Glomerular endothelial cell (primary cell): ENCODE data around the gene DLK1. TPM values are rescaled to one million over a fixed set of nuclear protein-coding genes. Genes with fewer than 3 reads are reported as not detected.

Experiments used
- DNase-seq: peaks from one replicate; pipeline ENCODE4 v3.0.0-alpha.2; 2011; ENCODE audit warnings: low read depth, low spot score; ENCODE audit errors: extremely low read depth
- total RNA-seq: library from RNA; depleted of rRNA; stranded (reverse); fragments of >200 nt; gene quantifications from 2 replicates; pipeline ENCODE4 v1.2.3, GENCODE V29; 2015

The DLK1 gene
- total RNA-seq, 1 donor from 2014 or later: not detected

- DNase-seq: no peak
These were observed 15.2 kb upstream of the DLK1 start for GRCh38 chr14:100711493-100711892.

GRCh38 chr14:100712490-100712889 is 14.2 kb upstream of the DLK1 start:
- no peak for DNase-seq

GRCh38 chr14:100713705-100714104 is 13.0 kb upstream of the DLK1 start:
- no peak for DNase-seq

GRCh38 chr14:100714258-100714892 is 12.3 kb upstream of the DLK1 start:
- DNase-seq: no peak

- no peak for DNase-seq
These were observed 11.4 kb upstream of the DLK1 start for GRCh38 chr14:100715332-100715731.

- DNase-seq: no peak
These were observed 10.9 kb upstream of the DLK1 start for GRCh38 chr14:100715803-100716202.

GRCh38 chr14:100717386-100717785 is 9.3 kb upstream of the DLK1 start:
- no peak for DNase-seq

GRCh38 chr14:100719976-100720520 is 6.6 kb upstream of the DLK1 start:
- DNase-seq: no peak

- DNase-seq: no peak
These were observed 5.1 kb upstream of the DLK1 start for GRCh38 chr14:100721568-100721967.

- DNase-seq: no peak
These were observed 4.3 kb upstream of the DLK1 start for GRCh38 chr14:100722367-100722766.

- no peak for DNase-seq
These were observed 3.4 kb upstream of the DLK1 start for GRCh38 chr14:100723135-100723829.

- DNase-seq: no peak
These were observed 2.8 kb upstream of the DLK1 start for GRCh38 chr14:100723830-100724437.

- no peak for DNase-seq
These were observed 2.2 kb upstream of the DLK1 start for GRCh38 chr14:100724536-100724935.

GRCh38 chr14:100725587-100726387 is 905 bp upstream of the DLK1 start:
- DNase-seq: no peak

GRCh38 chr14:100727086-100727872 is 587 bp downstream of the DLK1 start:
- no peak for DNase-seq

GRCh38 chr14:100727873-100728240 is 1.2 kb downstream of the DLK1 start:
- no peak for DNase-seq

- DNase-seq: no peak
These were observed 2.3 kb downstream of the DLK1 start for GRCh38 chr14:100728962-100729361.

GRCh38 chr14:100729982-100730381 is 3.3 kb downstream of the DLK1 start:
- no peak for DNase-seq

- DNase-seq: no peak
These were observed 3.9 kb downstream of the DLK1 start for GRCh38 chr14:100730581-100730980.

GRCh38 chr14:100731011-100731670 is 4.4 kb downstream of the DLK1 start:
- no peak for DNase-seq
